CD4-positive, alpha-beta memory T cell (primary cell): Measurements from ENCODE around the gene EPB41. TPM values are rescaled to one million over a fixed set of nuclear protein-coding genes. Genes with fewer than 3 reads are reported as not detected.

ENCODE experiments used
- CTCF ChIA-PET: fragments of 350-600 bp; sonication (Branson Sonifier 250); formaldehyde crosslinking; loops from one replicate; lab custom pipeline; 2021; ENCODE audit warnings: inconsistent platforms; ENCODE audit not compliant: partially characterized antibody; lab: Charles Lee
- POLR2A ChIA-PET: fragments of 350-600 bp; sonication (Branson Sonifier 250); formaldehyde crosslinking; loops from one replicate; lab custom pipeline; 2021; ENCODE audit not compliant: partially characterized antibody; lab: Charles Lee
- DNase-seq, 5 donors: peaks; one replicate each; pipeline versions ENCODE4 v3.0.0 to v3.0.0-alpha.2; 2020 to 2022; ENCODE audit warnings: mixed read lengths in 1 of 5
- H3K27ac ChIP-seq: one replicate; pipeline ENCODE4 v1.7.0; 2013; ENCODE audit warnings: low read depth, low read length
- H3K27me3 ChIP-seq: 2 replicates; pipeline ENCODE4 v1.7.0; 2013; ENCODE audit warnings: mild to moderate bottlenecking, low read length, moderate library complexity; ENCODE audit not compliant: insufficient read depth
- H3K36me3 ChIP-seq: 2 replicates; pipeline ENCODE4 v1.7.0; 2013; ENCODE audit warnings: mild to moderate bottlenecking, low read length, moderate library complexity; ENCODE audit not compliant: insufficient read depth
- H3K4me1 ChIP-seq: 2 replicates; pipeline ENCODE4 v1.7.0; 2013; ENCODE audit warnings: mild to moderate bottlenecking, low read length, moderate library complexity; ENCODE audit not compliant: insufficient read depth
- H3K4me3 ChIP-seq, 2 donors: one replicate each; pipeline ENCODE4 v1.7.0; 2013; ENCODE audit warnings: low read length in 2 of 2, mild to moderate bottlenecking in 1 of 2
- H3K9me3 ChIP-seq, 2 donors: one replicate each; pipeline ENCODE4 v1.7.0; 2013; ENCODE audit warnings: low read length in 2 of 2, control low read depth in 1 of 2; ENCODE audit not compliant: control insufficient read depth in 1 of 2
- H3K27ac Mint-ChIP-seq, 7 donors: one replicate each; pipeline ENCODE4 v1.8.0; 2020 to 2021; ENCODE audit warnings: mixed read lengths in 7 of 7, mild to moderate bottlenecking in 6 of 7, inconsistent platforms in 3 of 7, moderate library complexity in 3 of 7
- H3K27me3 Mint-ChIP-seq, 2 donors: one replicate each; pipeline ENCODE4 v1.8.0; 2020 to 2021; ENCODE audit warnings: mixed read lengths in 2 of 2
- H3K36me3 Mint-ChIP-seq, 2 donors: one replicate each; pipeline ENCODE4 v1.8.0; 2020 to 2021; ENCODE audit warnings: mixed read lengths in 2 of 2, inconsistent platforms in 1 of 2, mild to moderate bottlenecking in 1 of 2
- H3K4me1 Mint-ChIP-seq, 4 donors: one replicate each; pipeline ENCODE4 v1.8.0; 2020 to 2021; ENCODE audit warnings: mixed read lengths in 4 of 4, mild to moderate bottlenecking in 1 of 4
- H3K4me3 Mint-ChIP-seq, 8 donors: one replicate each; pipeline ENCODE4 v1.8.0; 2020 to 2021; ENCODE audit warnings: mixed read lengths in 8 of 8, mild to moderate bottlenecking in 7 of 8, moderate library complexity in 6 of 8, inconsistent platforms in 3 of 8
- H3K9me3 Mint-ChIP-seq, 8 donors: one replicate each; pipeline ENCODE4 v1.8.0; 2020 to 2021; ENCODE audit warnings: mixed read lengths in 8 of 8, mild to moderate bottlenecking in 5 of 8, inconsistent platforms in 3 of 8, moderate library complexity in 1 of 8
- intact Hi-C: fragments of 100-400 bp; cut with micrococcal nuclease; formaldehyde crosslinking; loops from one replicate; pipeline ENCODE4 v1.15.1; 2023
- polyA plus RNA-seq, 2 donors: library from polyadenylated mRNA; unstranded; fragments of 300-500 nt; fragmentation: Illumina TruSeq; gene quantifications; one replicate each; pipeline ENCODE4 v1.2.3, GENCODE V29; 2021
- total RNA-seq, 2 experiments: library from RNA; stranded (reverse); gene quantifications; one replicate each; pipeline ENCODE4 v1.2.3, GENCODE V29; 2021

The EPB41 gene
- total and polyA plus RNA-seq, 4 experiments from 2014 or later, result 56.1 to 321 (median 213) TPM

- Mint-ChIP-seq H3K9me3 (peaks cover 0 to 5% (median 0%) of the 10 kb centered on the region in 8 donors), H3K27ac (peak overlapping the region in 6 of 7 donors; percentile 29 to 92 (median 54)), H3K4me1 (peaks cover 44 to 74% (median 57%) of the 10 kb centered on the region in 4 donors), H3K4me3 (peak overlapping the region; percentile 21 to 98 (median 52)), H3K27me3 (peaks cover 0 to 1% of the 10 kb centered on the region in 2 donors), H3K36me3 (peaks cover 4 to 16% of the 10 kb centered on the region in 2 donors)
- Histone ChIP-seq H3K9me3 (no peaks in the 10 kb centered on the region), H3K4me1 (peaks cover 55% of the 10 kb centered on the region), H3K36me3 (no peaks in the 10 kb centered on the region), H3K27ac (no peak overlapping the region), H3K27me3 (no peaks in the 10 kb centered on the region), H3K4me3 (no peak overlapping the region)
- POLR2A ChIA-PET, result interaction anchor here (1.3 to 3.3 kb wide), 2 partner anchors 14 to 25 kb away, joined by 3 to 23 read pairs; partner anchors contain the start of gene EPB41
- no peak for DNase-seq
- intact Hi-C loops, result loop anchor here (5.0 kb wide), 2 partner anchors 93 to 382 kb away; partner anchors contain the start of gene RCC1
- CTCF ChIA-PET, result no interaction called here
Observed at GRCh38 chr1:28889357-28889756, 25.0 kb upstream of the EPB41 start.

- Mint-ChIP-seq H3K4me1 (peaks cover 39 to 69% (median 49%) of the 10 kb centered on the region in 4 donors), H3K4me3 (peak overlapping the region in 1 of 8 donors; percentile 20), H3K36me3 (peaks cover 4 to 17% of the 10 kb centered on the region in 2 donors), H3K9me3 (no peaks in the 10 kb centered on the region), H3K27ac (peak overlapping the region in 5 of 7 donors; percentile 17 to 92 (median 22)), H3K27me3 (no peaks in the 10 kb centered on the region)
- Histone ChIP-seq H3K27ac (no peak overlapping the region), H3K36me3 (no peaks in the 10 kb centered on the region), H3K9me3 (no peaks in the 10 kb centered on the region), H3K4me1 (peaks cover 47% of the 10 kb centered on the region), H3K4me3 (no peak overlapping the region), H3K27me3 (no peaks in the 10 kb centered on the region)
- no peak for DNase-seq
- ChIA-PET POLR2A (interaction anchor here (1.9 kb wide), 1 partner anchor 24 kb away, joined by 12 read pairs; the partner anchor contains the start of gene EPB41), CTCF (interaction anchor here (1.3 to 1.7 kb wide), 4 partner anchors 8 to 144 kb away, joined by 4 to 6 read pairs (median 4); no protein-coding TSS in a partner anchor)
- intact Hi-C loops, result no loop called here
Observed at GRCh38 chr1:28890435-28890834, 23.9 kb upstream of the EPB41 start.

- Histone ChIP-seq H3K9me3 (no peaks in the 10 kb centered on the region), H3K4me1 (peaks cover 47% of the 10 kb centered on the region), H3K36me3 (no peaks in the 10 kb centered on the region), H3K4me3 (no peak overlapping the region), H3K27me3 (no peaks in the 10 kb centered on the region), H3K27ac (no peak overlapping the region)
- Mint-ChIP-seq H3K27me3 (no peaks in the 10 kb centered on the region), H3K4me1 (peaks cover 36 to 65% (median 46%) of the 10 kb centered on the region in 4 donors), H3K4me3 (no peak overlapping the region), H3K36me3 (peaks cover 4 to 17% of the 10 kb centered on the region in 2 donors), H3K9me3 (no peaks in the 10 kb centered on the region), H3K27ac (peak overlapping the region in 1 of 7 donors; percentile 8)
- intact Hi-C loops, result no loop called here
- no peak for DNase-seq
- POLR2A ChIA-PET, result interaction anchor here (0.9 to 1.9 kb wide), 2 partner anchors 17 to 23 kb away, joined by 3 to 12 read pairs; partner anchors contain the start of gene EPB41
- CTCF ChIA-PET, result interaction anchor here (0.5 to 1.7 kb wide), 6 partner anchors 9 to 304 kb away, joined by 3 to 6 read pairs (median 4); no protein-coding TSS in a partner anchor
Observed at GRCh38 chr1:28890836-28891235, 23.5 kb upstream of the EPB41 start.

GRCh38 chr1:28891256-28891655 is 23.1 kb upstream of the EPB41 start:
- Histone ChIP-seq H3K4me1 (peaks cover 43% of the 10 kb centered on the region), H3K27me3 (no peaks in the 10 kb centered on the region), H3K4me3 (no peak overlapping the region), H3K27ac (no peak overlapping the region), H3K9me3 (no peaks in the 10 kb centered on the region), H3K36me3 (no peaks in the 10 kb centered on the region)
- no peak overlapping the region for H3K4me3 Mint-ChIP-seq
- peak overlapping the region in 4 of 7 donors; percentile 3 to 64 (median 18) for H3K27ac Mint-ChIP-seq
- DNase-seq, result no peak
- ChIA-PET CTCF (interaction anchor here (0.5 to 1.7 kb wide), 6 partner anchors 9 to 304 kb away, joined by 3 to 6 read pairs (median 4); no protein-coding TSS in a partner anchor), POLR2A (interaction anchor here (0.9 to 1.9 kb wide), 2 partner anchors 16 to 23 kb away, joined by 3 to 12 read pairs; partner anchors contain the start of gene EPB41)
- intact Hi-C loops, result no loop called here
- no peaks in the 10 kb centered on the region for H3K9me3 Mint-ChIP-seq
- peaks cover 34 to 64% (median 44%) of the 10 kb centered on the region in 4 donors for H3K4me1 Mint-ChIP-seq
- H3K36me3 Mint-ChIP-seq, result peaks cover 4 to 17% of the 10 kb centered on the region in 2 donors
- no peaks in the 10 kb centered on the region for H3K27me3 Mint-ChIP-seq

GRCh38 chr1:28893403-28894102 is 20.8 kb upstream of the EPB41 start:
- H3K36me3 ChIP-seq, result no peaks in the 10 kb centered on the region
- peaks cover 4 to 14% of the 10 kb centered on the region in 2 donors for H3K36me3 Mint-ChIP-seq
- no peaks in the 10 kb centered on the region for H3K27me3 Mint-ChIP-seq
- CTCF ChIA-PET, result interaction anchor here (0.7 to 2.7 kb wide), 5 partner anchors 9 to 139 kb away, joined by 3 to 12 read pairs (median 7); no protein-coding TSS in a partner anchor
- POLR2A ChIA-PET, result interaction anchor here (0.8 to 1.1 kb wide), 2 partner anchors 22 to 106 kb away, joined by 3 read pairs; no protein-coding TSS in a partner anchor
- DNase-seq, result peak in 4 of 5 donors; percentile 26 to 33 (median 30)
- peaks cover 38 to 62% (median 46%) of the 10 kb centered on the region in 4 donors for H3K4me1 Mint-ChIP-seq
- no peaks in the 10 kb centered on the region for H3K9me3 Mint-ChIP-seq
- intact Hi-C loops, result no loop called here
- peak overlapping the region in 1 of 8 donors; percentile 35 for H3K4me3 Mint-ChIP-seq
- H3K27ac Mint-ChIP-seq, result peak overlapping the region in 2 of 7 donors; percentile 30 to 72
- no peak overlapping the region for H3K4me3 ChIP-seq
- peaks cover 40% of the 10 kb centered on the region for H3K4me1 ChIP-seq
- H3K9me3 ChIP-seq, result no peaks in the 10 kb centered on the region
- H3K27ac ChIP-seq, result no peak overlapping the region
- no peaks in the 10 kb centered on the region for H3K27me3 ChIP-seq

- no peak for DNase-seq
- Histone ChIP-seq H3K36me3 (no peaks in the 10 kb centered on the region), H3K4me1 (peaks cover 43% of the 10 kb centered on the region), H3K9me3 (no peaks in the 10 kb centered on the region), H3K4me3 (no peak overlapping the region), H3K27me3 (no peaks in the 10 kb centered on the region), H3K27ac (no peak overlapping the region)
- Mint-ChIP-seq H3K27me3 (no peaks in the 10 kb centered on the region), H3K4me1 (peaks cover 32 to 62% (median 44%) of the 10 kb centered on the region in 4 donors), H3K9me3 (no peaks in the 10 kb centered on the region), H3K27ac (peak overlapping the region in 1 of 7 donors; percentile 65), H3K36me3 (peaks cover 4 to 14% of the 10 kb centered on the region in 2 donors), H3K4me3 (no peak overlapping the region)
- CTCF ChIA-PET, result interaction anchor here (2.2 to 2.7 kb wide), 2 partner anchors 89 to 138 kb away, joined by 10 to 12 read pairs; no protein-coding TSS in a partner anchor
- intact Hi-C loops, result no loop called here
- POLR2A ChIA-PET, result no interaction called here
Observed at GRCh38 chr1:28894785-28895184, 19.6 kb upstream of the EPB41 start.
